Activated CD8-positive, alpha-beta memory T cell treated with anti-CD3 and anti-CD28 coated beads, Interleukin-2, amount 50 U/mL, for 1 hour (primary cell): ENCODE data around the gene ALPK1.
"Not testable (repeated sequence)": the region's sequence is repeated elsewhere in the genome, so short reads cannot be mapped to it uniquely, and the experiment has no call there.

ENCODE experiments used
- DNase-seq: peaks from one replicate; pipeline ENCODE4 v3.0.0-alpha.2; 2020; ENCODE audit errors: extremely low read depth

ALPK1 gene

GRCh38 chr4:112377594-112378242 is 80.5 kb downstream of the ALPK1 start:
- no peak for DNase-seq

GRCh38 chr4:112378243-112378620 is 81.1 kb downstream of the ALPK1 start:
- no peak for DNase-seq

GRCh38 chr4:112378858-112379257 is 81.7 kb downstream of the ALPK1 start:
- DNase-seq = no peak

- DNase-seq = no peak
Measured at GRCh38 chr4:112379306-112379705, 82.1 kb downstream of the ALPK1 start.

GRCh38 chr4:112381996-112382692 is 85.0 kb downstream of the ALPK1 start:
- no peak for DNase-seq

- DNase-seq = no peak
Measured at GRCh38 chr4:112386071-112386470, 88.9 kb downstream of the ALPK1 start.

GRCh38 chr4:112402098-112402497 is 104.9 kb downstream of the ALPK1 start:
- no peak for DNase-seq

- no peak for DNase-seq
Measured at GRCh38 chr4:112403101-112403945, 106.2 kb downstream of the ALPK1 start.

- no peak for DNase-seq
Measured at GRCh38 chr4:112410364-112410763, 113.2 kb downstream of the ALPK1 start.

- no peak for DNase-seq
Measured at GRCh38 chr4:112410804-112411203, 113.6 kb downstream of the ALPK1 start.

GRCh38 chr4:112411781-112412550 is 114.8 kb downstream of the ALPK1 start:
- no peak for DNase-seq

GRCh38 chr4:112416464-112416863 is 119.3 kb downstream of the ALPK1 start:
- DNase-seq = no peak

GRCh38 chr4:112418092-112418491 is 120.9 kb downstream of the ALPK1 start:
- DNase-seq = no peak

- no peak for DNase-seq
Measured at GRCh38 chr4:112421911-112422310, 124.7 kb downstream of the ALPK1 start.

- DNase-seq = no peak
Measured at GRCh38 chr4:112422644-112423043, 125.5 kb downstream of the ALPK1 start.

GRCh38 chr4:112423591-112423990 is 126.4 kb downstream of the ALPK1 start:
- no peak for DNase-seq

- no peak for DNase-seq
Measured at GRCh38 chr4:112425823-112426222, 128.7 kb downstream of the ALPK1 start.

- DNase-seq = no peak
Measured at GRCh38 chr4:112426416-112426815, 129.2 kb downstream of the ALPK1 start.

GRCh38 chr4:112431158-112431557 is 134.0 kb downstream of the ALPK1 start:
- no peak for DNase-seq

- DNase-seq = no peak
Measured at GRCh38 chr4:112436987-112437386, 139.8 kb downstream of the ALPK1 start.

GRCh38 chr4:112442226-112442625 is 145.1 kb downstream of the ALPK1 start:
- not testable (repeated sequence) for DNase-seq
